Calu3 (cell line): ENCODE data around the gene ABCA13. TPM values are rescaled to one million over a fixed set of nuclear protein-coding genes. Genes with fewer than 3 reads are reported as not detected.

Source experiments
- BruUV-seq: library from RNA; stranded (reverse); fragments of 400-500 nt; replicated peaks from 2 replicates; lab custom pipeline; 2021; lab: Mats Ljungman, UMichigan
- CTCF ChIA-PET: fragments of 300-600 bp; sonication (Branson Sonifier 250); formaldehyde crosslinking; loops from one replicate; lab custom pipeline; 2022; ENCODE audit warnings: antibody characterized with exemption; lab: Charles Lee
- DNase-seq: peaks from one replicate; pipeline ENCODE4 v3.0.0; 2022
- H3K27ac Mint-ChIP-seq: one replicate; pipeline ENCODE4 v1.8.0; 2022; ENCODE audit warnings: mixed read lengths; ENCODE audit not compliant: unreplicated experiment
- H3K27me3 Mint-ChIP-seq: one replicate; pipeline ENCODE4 v1.8.0; 2022; ENCODE audit warnings: mixed read lengths; ENCODE audit not compliant: unreplicated experiment
- H3K36me3 Mint-ChIP-seq: one replicate; pipeline ENCODE4 v1.8.0; 2022; ENCODE audit warnings: mild to moderate bottlenecking, moderate library complexity, mixed read lengths; ENCODE audit not compliant: insufficient read depth, unreplicated experiment
- H3K4me1 Mint-ChIP-seq: one replicate; pipeline ENCODE4 v1.8.0; 2022; ENCODE audit warnings: mild to moderate bottlenecking, low read depth, mixed read lengths; ENCODE audit not compliant: unreplicated experiment
- H3K4me3 Mint-ChIP-seq: one replicate; pipeline ENCODE4 v1.8.0; 2022; ENCODE audit warnings: mild to moderate bottlenecking, low read depth, moderate library complexity, mixed read lengths; ENCODE audit not compliant: unreplicated experiment
- H3K9me3 Mint-ChIP-seq: one replicate; pipeline ENCODE4 v1.8.0; 2022; ENCODE audit warnings: low read depth, mixed read lengths; ENCODE audit not compliant: unreplicated experiment
- intact Hi-C: fragments of 100-400 bp; cut with micrococcal nuclease; formaldehyde crosslinking; loops from one replicate; pipeline ENCODE4 v1.10.0; 2022; ENCODE audit not compliant: unreplicated experiment
- total RNA-seq: library from RNA; stranded (reverse); gene quantifications from 2 replicates; pipeline ENCODE4 v1.2.3, GENCODE V29; 2022
- TF ChIP-seq, protein P1 (sequence below): fragments of 200-600 bp; IDR thresholded peaks from one replicate; pipeline ENCODE4 v1.8.0; 2022; ENCODE audit warnings: antibody characterized with exemption; ENCODE audit not compliant: unreplicated experiment

Gene ABCA13
- total RNA-seq, 1 experiment from 2014 or later = 12.1 TPM

DNA sequence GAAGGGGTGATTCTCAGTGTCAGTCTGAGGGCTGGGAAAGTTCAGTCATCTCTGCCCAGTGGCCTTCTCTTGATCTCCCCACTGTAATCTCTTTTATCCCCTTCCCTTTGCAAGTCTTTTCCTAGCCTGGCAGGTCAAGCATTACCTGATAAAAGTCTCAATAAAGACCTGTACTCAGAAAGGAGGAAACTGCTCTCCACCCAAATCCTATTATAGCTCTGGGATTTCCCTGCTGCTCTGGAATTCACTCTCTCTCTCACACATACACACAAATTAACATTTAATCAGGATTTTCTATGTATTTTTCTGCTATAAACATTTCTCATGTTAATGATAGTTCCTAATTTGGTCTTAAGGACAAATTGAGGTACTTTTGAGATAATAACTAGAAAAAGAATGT, 46.5 kb downstream of the ABCA13 start:
- H3K4me1 Mint-ChIP-seq = peaks cover 8% of the 10 kb centered on the region
- no peak for DNase-seq
- no peaks in the 10 kb centered on the region for H3K27me3 Mint-ChIP-seq
- no peaks in the 10 kb centered on the region for H3K36me3 Mint-ChIP-seq
- TF ChIP-seq, protein P1, sequence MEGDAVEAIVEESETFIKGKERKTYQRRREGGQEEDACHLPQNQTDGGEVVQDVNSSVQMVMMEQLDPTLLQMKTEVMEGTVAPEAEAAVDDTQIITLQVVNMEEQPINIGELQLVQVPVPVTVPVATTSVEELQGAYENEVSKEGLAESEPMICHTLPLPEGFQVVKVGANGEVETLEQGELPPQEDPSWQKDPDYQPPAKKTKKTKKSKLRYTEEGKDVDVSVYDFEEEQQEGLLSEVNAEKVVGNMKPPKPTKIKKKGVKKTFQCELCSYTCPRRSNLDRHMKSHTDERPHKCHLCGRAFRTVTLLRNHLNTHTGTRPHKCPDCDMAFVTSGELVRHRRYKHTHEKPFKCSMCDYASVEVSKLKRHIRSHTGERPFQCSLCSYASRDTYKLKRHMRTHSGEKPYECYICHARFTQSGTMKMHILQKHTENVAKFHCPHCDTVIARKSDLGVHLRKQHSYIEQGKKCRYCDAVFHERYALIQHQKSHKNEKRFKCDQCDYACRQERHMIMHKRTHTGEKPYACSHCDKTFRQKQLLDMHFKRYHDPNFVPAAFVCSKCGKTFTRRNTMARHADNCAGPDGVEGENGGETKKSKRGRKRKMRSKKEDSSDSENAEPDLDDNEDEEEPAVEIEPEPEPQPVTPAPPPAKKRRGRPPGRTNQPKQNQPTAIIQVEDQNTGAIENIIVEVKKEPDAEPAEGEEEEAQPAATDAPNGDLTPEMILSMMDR = no peak
- peaks cover 3% of the 10 kb centered on the region for H3K9me3 Mint-ChIP-seq
- no TSS peak for BruUV-seq
- no peak overlapping the region for H3K4me3 Mint-ChIP-seq
- no peak overlapping the region for H3K27ac Mint-ChIP-seq
- CTCF ChIA-PET = no interaction called here
- intact Hi-C loops = no loop called here

DNA sequence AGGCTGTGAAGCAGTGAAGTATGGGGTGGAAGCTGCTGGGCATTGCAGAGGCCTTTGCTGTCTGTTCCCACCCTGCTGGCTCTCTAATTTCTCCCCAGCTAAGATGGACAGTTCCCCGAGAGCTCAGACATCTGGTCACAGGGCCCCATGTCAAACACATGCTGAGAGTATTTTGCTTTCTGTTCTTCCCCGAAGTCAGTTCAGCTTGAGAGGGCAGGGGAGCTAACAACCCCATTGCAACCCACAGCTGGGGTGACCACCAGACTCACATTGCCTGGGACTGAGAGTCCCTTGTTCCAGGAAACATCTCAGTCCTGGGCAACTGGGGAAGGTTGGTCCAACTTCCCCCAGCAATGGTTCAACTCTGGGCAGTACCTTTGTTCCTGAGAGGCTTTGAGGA, 52.8 kb downstream of the ABCA13 start:
- no TSS peak for BruUV-seq
- CTCF ChIA-PET = interaction anchor here (0.9 kb wide), 1 partner anchor 19 kb away, joined by 5 read pairs; no protein-coding TSS in a partner anchor
- intact Hi-C loops = no loop called here
- Mint-ChIP-seq H3K27me3 (no peaks in the 10 kb centered on the region), H3K27ac (no peak overlapping the region), H3K9me3 (peaks cover 2% of the 10 kb centered on the region), H3K4me3 (no peak overlapping the region), H3K36me3 (no peaks in the 10 kb centered on the region), H3K4me1 (no peaks in the 10 kb centered on the region)
- TF ChIP-seq, protein P1 = no peak
- no peak for DNase-seq

DNA sequence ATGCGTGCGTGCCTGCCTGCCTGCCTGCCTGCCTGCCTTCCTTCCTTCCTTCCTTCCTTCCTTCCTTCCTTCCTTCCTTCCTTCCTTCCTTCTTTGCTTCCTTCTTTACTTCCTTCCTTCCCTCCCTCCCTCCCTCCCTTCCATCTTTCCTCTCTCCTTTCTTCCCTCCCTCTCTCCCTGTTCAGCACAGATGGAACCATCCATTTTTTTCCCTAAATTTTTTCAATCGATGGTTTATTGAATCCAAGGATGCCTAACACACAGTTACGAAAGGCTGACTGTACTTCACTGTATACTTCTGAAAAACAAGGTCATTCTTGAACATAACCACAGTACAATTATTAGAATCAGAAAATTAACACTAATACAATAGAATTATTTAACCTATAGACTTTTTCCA, 53.8 kb downstream of the ABCA13 start:
- TF ChIP-seq, protein P1 = no peak
- intact Hi-C loops = no loop called here
- Mint-ChIP-seq H3K36me3 (no peaks in the 10 kb centered on the region), H3K27ac (no peak overlapping the region), H3K27me3 (no peaks in the 10 kb centered on the region), H3K9me3 (peaks cover 2% of the 10 kb centered on the region), H3K4me1 (no peaks in the 10 kb centered on the region), H3K4me3 (no peak overlapping the region)
- CTCF ChIA-PET = interaction anchor here (0.6 to 0.7 kb wide), 2 partner anchors 29 to 93 kb away, joined by 3 to 4 read pairs; no protein-coding TSS in a partner anchor
- no TSS peak for BruUV-seq
- no peak for DNase-seq

DNA sequence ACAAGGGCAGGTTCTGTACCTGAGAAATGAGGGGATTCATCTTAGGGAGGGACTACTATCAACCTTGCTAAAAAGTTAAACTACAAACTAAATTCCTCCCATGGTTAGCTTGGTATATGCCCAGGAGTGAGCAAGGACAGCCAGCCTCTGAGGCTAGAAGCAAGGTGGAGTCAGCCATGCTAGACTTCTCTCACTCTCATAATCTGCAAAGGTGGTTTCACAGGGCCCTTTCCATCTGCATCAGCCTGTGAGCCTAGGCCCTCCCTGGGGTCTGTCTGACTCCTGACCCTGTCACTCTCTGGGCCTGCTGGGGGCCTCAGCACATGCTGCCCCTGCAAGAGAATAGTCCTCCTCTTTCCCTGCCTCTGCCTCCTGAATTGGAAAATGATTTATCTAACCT, 66.1 kb downstream of the ABCA13 start:
- TF ChIP-seq, protein P1 = no peak
- DNase-seq = no peak
- Mint-ChIP-seq H3K4me1 (no peaks in the 10 kb centered on the region), H3K9me3 (peaks cover 15% of the 10 kb centered on the region), H3K36me3 (no peaks in the 10 kb centered on the region), H3K4me3 (no peak overlapping the region), H3K27ac (no peak overlapping the region), H3K27me3 (no peaks in the 10 kb centered on the region)
- CTCF ChIA-PET = no interaction called here
- intact Hi-C loops = no loop called here
- BruUV-seq = no TSS peak
